Measurements from ENCODE around the gene CMTR2.
"Not testable (repeated sequence)": the region's sequence is repeated elsewhere in the genome, so short reads cannot be mapped to it uniquely, and the experiment has no call there.

CMTR2 gene

GRCh38 chr16:71288890-71289731 lies at the start of gene CMTR2:
Gene CMTR2 (minus strand): TSS chr16:71289402. CDS start chr16:71285920, 3,482 bp downstream.
- DNase-seq, result peak; percentile 95

- DNase-seq, result no peak
These were observed 49.4 kb upstream of the CMTR2 start for GRCh38 chr16:71338632-71339031.

- no peak for DNase-seq
These were observed 49.0 kb upstream of the CMTR2 start for GRCh38 chr16:71338193-71338592.

- DNase-seq, result no peak
These were observed 48.4 kb upstream of the CMTR2 start for GRCh38 chr16:71337631-71338030.

- DNase-seq, result no peak
These were observed 38.9 kb upstream of the CMTR2 start for GRCh38 chr16:71328151-71328550.

- DNase-seq, result no peak
These were observed 38.5 kb upstream of the CMTR2 start for GRCh38 chr16:71327720-71328119.

- no peak for DNase-seq
These were observed 30.8 kb upstream of the CMTR2 start for GRCh38 chr16:71319999-71320398.

GRCh38 chr16:71315269-71315668 lies 26.1 kb upstream of the CMTR2 start:
- DNase-seq, result no peak

GRCh38 chr16:71313591-71313990 lies 24.4 kb upstream of the CMTR2 start:
- DNase-seq, result not testable (repeated sequence)

- peak; percentile 7 for DNase-seq
These were observed 22.5 kb upstream of the CMTR2 start for GRCh38 chr16:71311553-71312158.

GRCh38 chr16:71303938-71304337 lies 14.7 kb upstream of the CMTR2 start:
- DNase-seq, result no peak

- DNase-seq, result no peak
These were observed 8.1 kb upstream of the CMTR2 start for GRCh38 chr16:71297341-71297634.

- no peak for DNase-seq
These were observed 7.6 kb upstream of the CMTR2 start for GRCh38 chr16:71296584-71297340.

GRCh38 chr16:71295950-71296349 lies 6.7 kb upstream of the CMTR2 start:
- no peak for DNase-seq

GRCh38 chr16:71293919-71294318 lies 4.7 kb upstream of the CMTR2 start:
- no peak for DNase-seq

- DNase-seq, result not testable (repeated sequence)
These were observed 2.9 kb upstream of the CMTR2 start for GRCh38 chr16:71292095-71292494.

- no peak for DNase-seq
These were observed 495 bp upstream of the CMTR2 start for GRCh38 chr16:71289732-71290062.

- DNase-seq, result no peak
These were observed 672 bp downstream of the CMTR2 start for GRCh38 chr16:71288570-71288889.

- DNase-seq, result no peak
These were observed 1.3 kb downstream of the CMTR2 start for GRCh38 chr16:71287911-71288310.

GRCh38 chr16:71287454-71287853 lies 1.7 kb downstream of the CMTR2 start:
- no peak for DNase-seq

- DNase-seq, result no peak
These were observed 5.6 kb downstream of the CMTR2 start for GRCh38 chr16:71283612-71284011.

GRCh38 chr16:71282943-71283342 lies 6.3 kb downstream of the CMTR2 start:
- DNase-seq, result no peak

- no peak for DNase-seq
These were observed 12.4 kb downstream of the CMTR2 start for GRCh38 chr16:71276589-71277334.

GRCh38 chr16:71273384-71273783 lies 15.8 kb downstream of the CMTR2 start:
- DNase-seq, result no peak

All from MV-4-11 (cell line).